ENCODE results near the gene XXYLT1. TPM values are rescaled to one million over a fixed set of nuclear protein-coding genes. Genes with fewer than 3 reads are reported as not detected.
A peak's percentile ranks its signal among the peaks of the same experiment; 100 is the strongest.

The XXYLT1 gene
- total RNA-seq, 1 donor from 2014 or later = 2.8 TPM

DNA sequence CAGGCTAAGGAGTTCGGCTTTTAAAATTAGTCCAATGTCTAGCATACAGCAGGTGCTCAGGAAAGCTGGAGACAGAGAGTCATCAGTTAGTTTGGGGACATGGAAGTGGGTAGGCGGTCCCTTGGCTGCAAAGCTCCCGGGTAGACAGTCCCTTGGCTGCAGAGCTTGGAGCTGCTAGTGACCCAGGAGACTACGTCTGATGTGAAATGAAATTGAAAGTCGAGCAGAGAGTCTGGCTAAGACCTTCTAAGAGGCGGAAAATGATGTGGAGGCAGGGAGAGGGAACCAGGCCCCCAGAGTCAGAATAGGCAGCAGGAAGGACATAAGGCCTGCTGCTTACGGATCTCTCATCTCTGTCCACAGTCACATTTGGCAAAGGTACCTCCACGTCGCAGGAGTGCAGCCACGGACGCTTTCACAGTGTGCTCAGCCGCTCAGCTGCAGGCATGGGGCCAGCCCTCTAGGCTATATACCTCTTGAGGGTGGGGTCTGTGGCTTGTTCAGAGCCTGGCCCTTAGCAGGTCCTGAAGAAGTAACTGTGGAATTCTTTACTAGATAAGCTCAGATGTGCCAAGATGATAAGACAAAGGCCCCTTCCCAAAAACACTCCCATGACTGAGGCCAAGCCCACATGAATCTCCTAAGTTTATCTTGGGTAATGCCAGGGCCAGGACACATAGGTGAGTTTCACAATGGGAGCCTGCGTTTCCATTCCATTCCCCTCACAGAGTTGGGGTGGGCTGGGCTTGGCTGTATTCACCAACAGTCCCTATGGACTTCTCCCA is 131.7 kb downstream of the XXYLT1 start:
- DNase-seq (ENCODE audit: low spot score) (no peak), ATAC-seq (no peak)

DNA sequence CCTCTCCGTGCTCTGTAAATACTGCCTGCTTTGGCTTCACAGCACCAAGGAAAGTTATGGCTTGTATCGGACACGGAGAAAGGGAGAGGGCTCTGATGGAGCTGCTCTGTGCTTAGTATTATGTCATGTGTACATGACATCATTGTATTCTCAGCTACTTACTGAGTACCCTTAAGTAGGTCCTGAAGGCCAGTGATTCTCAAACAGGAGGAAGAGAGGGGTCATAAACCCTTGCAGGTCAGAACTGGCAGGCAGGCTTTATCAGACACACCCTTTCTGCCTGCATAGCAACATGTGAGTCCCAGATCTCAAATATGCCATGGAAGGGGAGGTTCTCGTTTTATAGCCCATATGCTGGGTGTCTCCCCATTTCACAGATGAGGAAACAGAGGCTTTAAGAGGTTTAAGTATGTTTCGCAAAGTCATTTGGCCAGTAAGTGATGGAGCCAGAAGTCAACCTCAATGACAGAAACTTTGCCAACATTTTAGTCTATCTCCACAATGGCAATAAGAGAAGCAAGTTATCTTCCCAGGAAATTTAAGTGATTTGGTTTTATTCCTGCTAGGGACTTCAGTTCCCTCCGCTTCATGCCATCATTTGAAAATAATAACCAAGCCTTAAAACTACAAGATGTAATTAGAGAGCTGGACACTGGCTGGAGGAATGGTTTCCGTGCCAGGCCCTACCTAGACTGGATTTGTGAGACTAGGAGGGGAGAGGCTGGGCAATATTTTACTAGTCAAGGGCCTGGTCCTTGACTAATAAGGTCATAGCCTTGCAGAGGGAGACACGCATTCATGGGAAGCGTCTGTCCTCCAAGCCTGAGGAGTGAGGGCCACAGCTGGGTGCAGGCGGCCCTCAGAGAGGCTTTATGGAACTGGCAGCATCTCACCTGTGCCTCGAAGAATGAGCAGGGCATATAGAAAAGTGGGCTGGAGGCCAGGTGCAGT is 133.0 kb downstream of the XXYLT1 start:
- DNase-seq (ENCODE audit: low spot score) = no peak
- ATAC-seq = no peak

GRCh38 chr3:195135917-195136316 is 135.0 kb downstream of the XXYLT1 start:
- ATAC-seq (no peak), DNase-seq (ENCODE audit: low spot score) (no peak)

GRCh38 chr3:195134431-195134830 is 136.5 kb downstream of the XXYLT1 start:
- ATAC-seq (no peak), DNase-seq (ENCODE audit: low spot score) (no peak)

DNA sequence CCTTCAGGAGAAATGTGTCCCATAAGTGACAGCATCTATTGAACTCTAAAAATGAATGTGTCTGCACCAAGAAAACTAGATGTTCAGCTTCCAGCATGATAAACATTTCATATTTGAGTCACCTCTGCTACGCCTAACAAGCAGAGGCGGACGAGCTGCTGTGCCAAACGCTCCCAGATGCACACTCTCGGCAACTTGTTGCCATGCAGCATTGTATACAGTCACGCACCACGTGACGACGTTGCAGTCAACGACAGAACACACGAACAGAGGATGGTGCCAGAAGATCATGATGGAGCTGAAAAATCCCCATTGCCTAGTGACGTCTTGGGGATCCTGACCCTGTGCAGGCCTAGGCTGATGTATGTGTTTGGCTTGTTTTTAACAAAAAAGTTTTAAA is 137.5 kb downstream of the XXYLT1 start:
- no peak for ATAC-seq
- DNase-seq (ENCODE audit: low spot score) = no peak

GRCh38 chr3:195133013-195133412 is 137.9 kb downstream of the XXYLT1 start:
- no peak for ATAC-seq
- no peak for DNase-seq (ENCODE audit: low spot score)

DNA sequence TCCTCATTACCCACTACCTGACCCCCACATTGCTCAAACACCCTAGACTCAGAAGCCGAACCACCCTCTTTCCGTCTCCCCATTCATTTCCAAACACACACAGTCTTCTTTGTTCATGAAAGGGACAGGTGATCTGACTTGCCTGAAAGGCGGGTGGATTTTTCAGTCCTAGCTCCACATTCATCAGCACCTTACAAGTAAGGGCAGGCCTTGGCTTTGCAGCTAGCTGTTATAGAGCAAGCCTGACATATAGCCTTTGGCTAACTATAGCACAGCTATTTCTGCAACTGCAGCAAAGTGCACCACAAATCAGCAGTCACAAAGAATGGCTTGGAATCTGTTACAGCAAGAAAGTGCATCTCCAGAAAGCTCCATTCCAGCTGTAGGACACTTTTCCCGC is 139.8 kb downstream of the XXYLT1 start:
- no peak for ATAC-seq
- no peak for DNase-seq (ENCODE audit: low spot score)

- ATAC-seq (no peak), DNase-seq (ENCODE audit: low spot score) (no peak)
Observed at GRCh38 chr3:195129644-195130492, 141.1 kb downstream of the XXYLT1 start.

- ATAC-seq = no peak
- no peak for DNase-seq (ENCODE audit: low spot score)
Observed at GRCh38 chr3:195129072-195129643, 141.8 kb downstream of the XXYLT1 start.

- ATAC-seq (no peak), DNase-seq (ENCODE audit: low spot score) (no peak)
Observed at GRCh38 chr3:195128255-195129071, 142.5 kb downstream of the XXYLT1 start.

DNA sequence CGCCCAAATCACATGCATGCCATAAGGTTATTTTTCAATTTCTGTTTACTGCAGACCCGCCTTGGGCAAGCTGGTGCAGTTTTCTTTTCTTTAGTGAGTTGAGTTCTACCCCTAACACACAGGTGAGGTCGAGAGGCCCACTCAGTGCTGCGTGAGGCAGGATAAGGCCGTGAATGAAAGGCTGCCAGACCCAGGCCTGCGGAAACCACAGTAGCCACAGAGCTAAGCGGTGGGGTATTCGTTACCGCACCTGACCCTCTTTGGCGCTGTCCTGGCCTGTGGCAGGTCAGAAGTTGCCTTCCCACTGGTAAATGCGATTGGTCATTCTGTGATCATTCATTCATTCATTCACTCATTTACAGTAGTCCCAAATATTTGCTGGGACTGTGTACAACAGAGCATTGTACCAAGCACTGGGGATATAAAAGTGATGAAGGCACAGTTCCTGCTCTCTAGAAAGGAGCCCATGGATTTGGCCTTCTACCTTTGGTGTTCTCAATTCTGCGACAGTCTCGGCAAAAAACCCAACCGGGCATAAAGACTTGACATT is 144.8 kb downstream of the XXYLT1 start:
- DNase-seq (ENCODE audit: low spot score) (no peak), ATAC-seq (no peak)

- DNase-seq (ENCODE audit: low spot score) (no peak), ATAC-seq (no peak)
Observed at GRCh38 chr3:195125646-195126045, 145.3 kb downstream of the XXYLT1 start.

DNA sequence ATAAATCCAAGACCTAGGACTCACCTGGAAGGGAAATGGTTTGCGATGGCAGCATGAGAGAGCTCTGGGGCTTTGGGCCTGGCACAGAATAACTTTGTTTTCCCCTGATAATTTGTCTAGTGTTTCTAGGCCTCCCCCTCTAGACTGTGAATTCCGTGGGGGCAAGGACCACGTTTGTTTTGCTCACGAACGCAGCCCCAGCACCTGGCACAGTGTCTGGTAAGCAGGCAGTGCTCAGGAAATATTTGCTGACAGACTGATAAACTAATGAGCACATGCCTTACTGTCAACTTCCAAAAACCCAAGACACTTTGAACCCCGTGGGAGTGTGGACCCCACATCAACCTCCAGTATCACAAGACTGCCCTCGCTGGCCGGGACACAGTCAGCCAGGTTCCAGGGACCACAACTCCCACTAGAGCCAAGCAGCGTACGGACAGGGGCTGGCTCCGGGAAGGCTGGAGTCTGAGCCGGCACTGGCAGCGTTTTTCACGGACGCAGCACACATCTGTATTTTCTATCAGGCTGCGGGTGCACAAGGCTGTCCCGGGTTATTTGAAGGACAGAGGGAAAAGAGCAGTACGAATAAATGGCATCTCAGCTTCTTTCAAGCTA is 146.5 kb downstream of the XXYLT1 start:
- ATAC-seq (no peak), DNase-seq (ENCODE audit: low spot score) (no peak)

GRCh38 chr3:195123281-195123691 is 147.7 kb downstream of the XXYLT1 start:
- ATAC-seq (no peak), DNase-seq (ENCODE audit: low spot score) (no peak)

DNA sequence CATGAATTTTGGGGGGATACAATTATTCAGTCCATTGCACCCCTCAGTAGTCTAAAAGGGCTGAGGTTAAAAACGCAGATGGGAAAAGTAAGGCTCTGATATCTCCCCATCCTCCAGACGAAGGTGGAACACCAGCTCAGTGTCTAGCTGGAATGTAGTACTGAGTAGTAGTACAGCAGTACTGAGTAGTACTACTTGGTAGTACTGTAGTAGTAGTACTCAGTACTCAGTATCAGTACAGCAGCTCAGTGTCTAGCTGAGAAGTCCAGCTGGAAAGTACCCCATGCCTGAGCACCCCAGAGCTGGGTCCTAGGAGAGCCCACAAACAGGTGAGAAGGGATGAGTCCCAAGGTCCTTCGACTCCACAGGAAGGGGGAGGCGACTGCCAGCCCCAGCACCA is 148.7 kb downstream of the XXYLT1 start:
- DNase-seq (ENCODE audit: low spot score) (no peak), ATAC-seq (no peak)

- DNase-seq (ENCODE audit: low spot score) (no peak), ATAC-seq (no peak)
Observed at GRCh38 chr3:195120267-195120601, 150.7 kb downstream of the XXYLT1 start.

DNA sequence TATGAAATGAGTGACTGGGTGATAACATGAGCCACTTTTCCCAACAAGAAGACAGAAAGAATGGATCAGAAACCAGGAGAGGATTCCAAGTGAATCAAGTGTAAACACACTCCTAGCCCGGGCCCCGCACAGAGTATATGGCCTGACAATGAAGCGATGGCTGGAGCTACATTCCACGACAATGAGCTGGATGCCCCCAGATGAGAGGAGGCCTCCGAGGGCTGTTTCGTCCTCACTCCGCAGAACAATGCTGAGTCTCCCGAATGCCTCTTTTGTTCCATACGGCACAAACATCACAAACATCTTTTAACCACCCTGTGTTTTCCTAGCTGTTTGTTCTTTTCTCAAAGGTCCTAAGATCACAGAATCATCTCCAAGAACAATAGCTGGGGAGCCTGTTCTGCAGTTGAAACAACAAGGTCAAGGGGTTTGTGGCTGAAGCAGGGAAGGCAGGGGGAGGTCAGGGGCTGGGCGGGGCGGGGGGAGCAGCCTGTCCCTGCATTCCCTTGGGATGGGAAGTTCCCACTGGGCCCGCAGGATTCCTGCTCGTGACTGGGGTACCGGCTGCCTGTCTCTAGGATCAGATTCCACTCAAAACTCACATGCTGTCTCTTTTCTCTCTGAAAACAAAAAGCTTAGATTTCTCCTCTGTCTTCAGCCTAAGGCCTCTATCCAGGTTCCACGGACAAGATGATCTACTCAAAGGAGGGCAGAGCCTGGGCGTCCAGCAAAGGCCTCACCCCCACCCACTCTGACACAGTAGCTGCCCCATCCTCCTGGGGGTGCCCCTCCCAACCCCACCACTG is 151.3 kb downstream of the XXYLT1 start:
- ATAC-seq (peak; percentile 16), DNase-seq (ENCODE audit: low spot score) (no peak)

- no peak for ATAC-seq
- no peak for DNase-seq (ENCODE audit: low spot score)
Observed at GRCh38 chr3:195118671-195119070, 152.3 kb downstream of the XXYLT1 start.

Measured in left lobe of liver (tissue), 2 donors.